HG02571 (cell line): ENCODE results near the gene ADAM10.

ENCODE experiments used
- ATAC-seq: cut with Tn5 transposase; IDR thresholded peaks from one replicate; pipeline ENCODE4 v1.9.1; 2021; ENCODE audit warnings: mild to moderate bottlenecking, moderate library complexity; ENCODE audit not compliant: unreplicated experiment

ADAM10 gene

DNA sequence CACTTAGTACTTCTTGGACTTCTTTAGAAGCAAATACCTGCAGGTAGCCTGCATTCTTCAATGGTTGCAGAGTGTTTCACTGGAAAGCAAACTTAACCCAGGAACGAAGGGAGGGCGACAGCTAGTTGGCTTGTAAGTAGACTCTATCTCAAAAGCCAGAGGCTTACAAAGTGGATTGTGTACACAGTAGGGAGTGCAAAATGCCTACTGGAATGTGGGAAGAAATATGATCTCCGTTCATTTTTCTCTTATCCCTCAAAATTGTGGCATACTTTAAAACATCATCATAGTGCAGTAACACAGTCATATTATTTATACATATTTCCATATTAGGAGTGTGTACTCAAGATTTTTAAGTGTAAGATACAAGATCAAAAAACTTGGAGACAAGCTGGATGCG is 162.0 kb downstream of the ADAM10 start:
- ATAC-seq, result no peak

- no peak for ATAC-seq
Observed at GRCh38 chr15:58585693-58586443, 163.6 kb downstream of the ADAM10 start.

DNA sequence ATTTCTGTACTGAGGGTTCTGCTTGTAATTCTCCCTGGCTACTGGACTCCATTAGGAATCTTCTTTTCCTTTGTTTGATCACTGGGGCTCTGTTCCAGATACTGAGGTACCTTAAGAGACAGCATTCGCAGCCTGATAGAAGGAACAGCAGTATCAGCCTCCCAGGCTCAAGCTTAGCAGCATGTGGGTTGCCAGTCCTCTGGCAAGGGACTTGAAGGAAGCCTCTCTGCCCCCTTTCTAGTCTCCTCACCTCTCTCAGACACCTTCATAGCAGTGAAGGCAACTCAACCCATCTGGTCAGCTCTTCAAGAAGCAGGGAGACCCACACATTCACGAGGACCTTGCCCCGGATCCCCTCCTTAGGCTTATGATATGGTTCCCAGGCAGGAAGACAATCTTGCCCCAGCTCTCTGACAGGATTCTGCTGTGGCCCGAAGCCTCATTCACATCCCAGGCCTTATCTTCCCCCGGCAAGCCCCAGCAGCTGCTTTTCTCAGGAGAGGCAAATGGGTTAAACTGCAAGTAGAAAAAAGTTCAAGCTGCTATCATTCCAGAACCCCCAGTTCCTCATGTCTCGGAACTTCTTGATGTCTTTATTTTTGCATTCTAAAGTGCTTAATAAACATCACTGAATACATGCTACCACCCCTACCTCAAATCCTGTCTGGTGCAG is 164.6 kb downstream of the ADAM10 start:
- no peak for ATAC-seq

GRCh38 chr15:58583171-58583908 is 166.2 kb downstream of the ADAM10 start:
- no peak for ATAC-seq

DNA sequence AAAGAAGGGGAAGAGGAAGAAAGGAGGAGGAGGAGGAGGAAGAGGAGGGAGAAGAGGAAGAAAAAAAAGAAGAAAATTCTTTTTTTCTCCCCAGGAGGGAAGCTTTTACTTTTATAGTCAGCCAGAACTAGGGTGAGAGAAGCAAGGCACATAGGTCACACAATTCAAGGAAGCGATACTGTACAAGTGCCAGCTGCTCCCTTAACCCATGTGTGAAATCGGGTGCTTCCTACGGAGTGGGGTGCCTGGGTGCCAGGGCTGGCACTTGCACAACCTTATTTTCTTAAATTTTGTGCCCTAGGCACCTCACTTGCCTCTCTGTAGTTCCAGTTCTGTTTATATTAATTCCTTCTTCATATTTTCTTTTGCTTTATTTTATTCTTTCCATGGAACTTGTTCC is 167.3 kb downstream of the ADAM10 start:
- no peak for ATAC-seq

DNA sequence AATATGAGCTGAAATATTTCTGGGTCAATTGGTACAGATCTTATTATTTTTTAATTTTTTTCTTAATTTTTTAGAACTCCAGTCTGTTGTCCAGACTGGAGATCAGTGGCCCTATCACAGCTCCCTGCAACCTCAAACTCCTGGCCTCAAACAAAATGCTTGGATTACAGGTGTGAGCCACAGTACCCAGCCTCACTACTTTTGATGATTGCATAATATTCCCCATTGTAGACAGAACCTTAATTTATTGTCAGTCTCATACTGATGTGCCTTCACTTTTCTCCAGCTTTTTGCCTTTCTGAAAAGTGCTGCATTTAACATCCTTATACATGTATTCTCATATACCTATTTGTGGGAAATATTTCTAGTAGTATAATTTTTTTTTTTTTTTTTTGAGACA is 172.8 kb downstream of the ADAM10 start:
- ATAC-seq, result no peak

DNA sequence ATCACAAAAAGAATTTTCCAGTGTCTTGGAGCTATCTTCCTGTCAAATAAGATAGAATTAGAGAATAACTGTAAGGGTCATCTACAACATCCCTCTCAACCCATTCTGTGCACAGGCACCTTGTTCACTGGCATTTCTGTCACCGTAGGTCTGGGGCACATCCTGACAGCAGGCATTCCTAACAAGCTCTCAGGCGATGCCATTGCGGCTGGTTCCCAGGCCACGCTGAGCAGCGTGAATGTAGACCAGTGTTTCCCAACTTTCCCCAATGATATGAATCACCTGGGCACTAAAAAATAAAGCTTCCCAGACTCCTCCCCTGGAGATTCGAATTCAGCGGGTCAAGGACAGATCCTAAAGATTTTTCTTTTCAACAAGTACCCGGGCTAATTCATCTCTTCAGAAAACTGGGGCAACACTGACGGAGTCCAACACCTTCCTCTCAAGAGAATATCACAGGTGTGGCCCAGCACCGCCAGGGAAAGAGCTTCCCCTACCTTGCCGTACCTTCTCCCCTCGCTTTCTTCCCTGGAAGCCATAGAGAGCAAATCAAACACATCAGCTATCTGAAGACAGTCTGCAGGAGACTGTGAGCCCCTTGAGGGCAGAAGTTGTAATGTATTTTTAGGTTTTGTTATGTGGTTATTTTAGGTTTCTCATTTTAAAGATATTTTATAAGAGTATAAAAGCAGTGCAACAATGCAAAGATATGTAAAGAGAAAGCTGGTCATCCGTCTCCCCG is 174.3 kb downstream of the ADAM10 start:
- no peak for ATAC-seq

GRCh38 chr15:58574631-58575030 is 174.9 kb downstream of the ADAM10 start:
- no peak for ATAC-seq

DNA sequence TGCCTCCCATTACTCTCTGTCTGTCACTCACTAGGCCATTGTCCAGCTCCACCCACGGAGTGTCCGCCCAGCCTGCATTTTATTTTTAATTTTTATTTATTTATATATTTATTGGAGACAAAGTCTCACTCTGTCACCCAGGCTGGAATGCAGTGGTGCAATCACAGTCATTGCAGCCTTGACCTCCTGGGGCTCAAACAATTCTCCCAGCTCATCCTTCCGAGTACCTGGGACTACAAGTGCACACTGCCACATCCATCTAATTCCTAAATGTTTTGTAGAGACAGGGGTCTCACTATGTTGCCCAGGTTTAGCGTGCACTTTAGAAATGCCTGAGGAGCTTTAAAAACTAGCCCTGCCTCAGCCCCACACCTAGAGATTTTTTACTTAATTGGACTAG is 176.2 kb downstream of the ADAM10 start:
- no peak for ATAC-seq

GRCh38 chr15:58572521-58572920 is 177.0 kb downstream of the ADAM10 start:
- no peak for ATAC-seq

DNA sequence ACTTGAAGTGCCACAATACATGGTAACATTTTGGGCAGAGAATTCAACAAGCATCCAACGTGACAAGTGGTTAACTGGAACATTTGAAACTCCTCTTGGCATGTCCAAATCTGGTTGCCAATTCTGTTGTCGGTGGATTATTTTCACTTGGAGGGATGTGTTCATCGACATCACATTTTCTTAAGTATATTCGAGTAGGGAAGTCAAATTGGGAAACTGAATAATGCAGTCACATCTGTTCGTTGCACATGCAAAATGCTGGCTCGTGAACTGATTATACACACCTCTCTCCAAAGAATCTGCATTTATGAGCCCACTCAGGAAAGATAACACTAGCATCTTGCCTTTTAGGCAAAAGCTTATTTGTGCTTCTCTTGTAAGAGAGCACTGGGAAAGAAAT is 178.0 kb downstream of the ADAM10 start:
- ATAC-seq, result no peak

- ATAC-seq, result no peak
Observed at GRCh38 chr15:58569455-58569854, 180.1 kb downstream of the ADAM10 start.

DNA sequence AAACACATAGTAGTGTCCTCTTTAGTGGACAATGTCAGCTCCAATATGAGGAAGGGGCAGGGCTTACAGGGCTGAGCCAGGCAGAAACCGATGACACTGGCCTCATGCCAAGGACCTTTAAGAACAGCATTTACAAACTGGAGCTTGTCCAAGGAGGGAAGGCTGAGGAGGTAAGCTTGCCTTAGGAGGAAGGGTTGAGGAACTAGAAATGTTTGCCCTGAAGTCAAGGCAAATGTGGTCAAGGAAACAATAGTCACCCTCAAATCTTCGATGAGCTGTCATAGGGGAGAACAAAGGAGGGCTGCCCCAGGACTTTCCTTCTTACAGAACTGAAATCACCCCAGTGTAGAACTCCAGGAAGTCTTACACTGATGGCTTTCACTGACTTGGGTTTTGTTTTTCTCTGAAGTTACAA is 181.3 kb downstream of the ADAM10 start:
- no peak for ATAC-seq

- no peak for ATAC-seq
Observed at GRCh38 chr15:58566029-58566428, 183.5 kb downstream of the ADAM10 start.

DNA sequence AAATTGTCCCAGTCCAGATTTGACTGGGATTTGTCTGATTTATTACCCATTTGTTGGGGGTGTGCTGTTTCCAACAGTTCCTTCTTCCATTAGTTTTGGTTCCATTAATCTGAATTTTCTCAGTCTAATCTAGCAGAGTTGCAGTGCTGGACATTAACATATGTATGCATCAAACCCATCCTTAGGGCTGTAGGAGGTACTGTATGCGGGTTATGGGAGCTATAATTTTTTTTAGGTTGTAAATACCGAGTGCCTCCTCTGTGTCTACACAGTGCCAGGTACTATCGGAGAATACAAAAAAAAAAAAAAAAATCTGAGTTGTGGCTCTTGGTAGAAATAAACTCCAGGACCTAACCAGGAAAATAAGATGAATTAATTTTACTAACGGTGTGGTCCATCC is 183.9 kb downstream of the ADAM10 start:
- ATAC-seq, result no peak

DNA sequence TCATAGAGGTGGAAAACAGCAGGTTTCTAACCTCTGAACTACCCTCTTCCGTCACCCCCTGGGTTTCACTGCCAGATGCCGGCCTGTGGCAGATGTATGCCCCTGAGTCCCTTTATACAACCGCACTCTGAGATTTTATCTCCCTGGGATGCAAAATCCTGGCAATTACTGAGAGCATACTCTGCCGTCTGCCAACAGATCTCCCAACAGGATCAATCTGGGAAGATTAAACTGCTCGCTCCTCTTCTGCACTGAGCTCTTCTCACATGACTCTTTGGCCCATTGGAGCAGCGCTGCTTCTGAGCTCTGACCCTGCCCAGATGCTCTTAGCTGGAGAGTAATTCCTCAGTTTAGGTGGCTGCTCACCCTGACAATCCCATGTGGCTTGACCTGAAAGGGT is 184.5 kb downstream of the ADAM10 start:
- ATAC-seq, result no peak

- no peak for ATAC-seq
Observed at GRCh38 chr15:58562135-58562534, 187.4 kb downstream of the ADAM10 start.

- no peak for ATAC-seq
Observed at GRCh38 chr15:58561321-58561720, 188.2 kb downstream of the ADAM10 start.

DNA sequence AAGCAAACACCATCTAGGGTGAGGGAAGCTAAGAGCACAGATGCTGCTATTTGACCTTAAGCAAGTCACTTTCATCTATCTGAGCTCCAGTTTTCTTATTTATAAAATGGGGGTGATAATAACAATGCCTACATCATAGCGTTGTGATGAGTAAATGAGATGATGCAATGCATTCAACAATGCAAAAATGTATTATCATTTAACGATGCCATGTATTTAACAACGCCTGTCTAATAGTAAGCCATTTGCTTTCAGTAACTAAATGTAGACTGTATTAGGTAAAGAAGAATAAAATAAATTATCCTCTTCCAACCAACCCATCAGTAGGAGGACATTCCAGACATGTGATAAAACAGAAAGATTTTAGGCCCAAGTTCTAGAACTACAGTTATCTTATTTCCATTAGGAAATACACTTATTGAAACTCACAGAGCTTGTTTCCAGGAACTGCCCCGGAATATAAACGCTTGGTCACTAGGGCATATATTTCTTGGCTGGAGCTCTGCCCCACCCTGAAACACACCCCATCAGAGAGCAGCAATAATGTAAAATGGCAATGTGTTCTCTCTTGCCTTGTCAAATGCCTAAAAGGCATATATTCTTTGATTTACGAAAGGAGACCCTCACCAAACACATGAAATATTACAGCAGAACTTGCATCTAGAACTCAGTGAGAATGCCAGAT is 189.5 kb downstream of the ADAM10 start:
- ATAC-seq, result no peak

DNA sequence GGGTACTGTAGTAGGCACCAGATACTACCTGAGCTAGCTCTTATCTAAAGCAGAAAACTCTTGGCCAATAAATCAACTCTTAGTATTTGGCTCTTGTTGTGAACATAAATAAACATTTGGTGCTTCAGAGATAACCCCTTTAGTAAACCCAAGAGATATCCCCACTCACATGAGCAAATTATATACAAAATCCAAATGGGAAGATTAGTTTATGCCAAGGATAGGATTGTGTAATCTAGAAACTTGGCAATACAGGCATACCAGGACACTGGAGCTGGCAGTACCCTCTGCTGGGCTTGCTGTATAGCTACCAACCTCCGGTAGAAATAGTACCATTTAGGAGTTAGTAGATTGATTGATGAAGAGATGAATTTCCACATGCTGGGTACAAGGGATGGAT is 190.7 kb downstream of the ADAM10 start:
- no peak for ATAC-seq

GRCh38 chr15:58556541-58556940 is 193.0 kb downstream of the ADAM10 start:
- ATAC-seq, result no peak
